CD14-positive monocyte (primary cell): ENCODE measurements around the gene ANK2. TPM values are rescaled to one million over a fixed set of nuclear protein-coding genes. Genes with fewer than 3 reads are reported as not detected.

ENCODE experiments used
- DNase-seq, 3 donors: peaks; one replicate each; pipeline ENCODE4 v3.0.0-alpha.2; 2011 to 2022
- H2AFZ ChIP-seq: 2 replicates; pipeline ENCODE4 v1.6.0; 2012; ENCODE audit warnings: mild to moderate bottlenecking, low read depth, low read length, inconsistent platforms; ENCODE audit not compliant: insufficient read depth, poor library complexity, severe bottlenecking
- H3K27ac ChIP-seq, 2 donors: 1 replicate in 1 of 2; 2 replicates in 1 of 2; pipeline ENCODE4 v1.5.1; 2012 to 2013; ENCODE audit warnings: low read length in 2 of 2, control low read depth in 1 of 2, inconsistent platforms in 1 of 2, low read depth in 1 of 2, mild to moderate bottlenecking in 1 of 2
- H3K27me3 ChIP-seq, 2 donors: one replicate each; pipeline versions ENCODE4 v1.6.0 to v1.6.1; 2011 to 2013; ENCODE audit warnings: low read length in 2 of 2; ENCODE audit not compliant: control insufficient read depth in 2 of 2, insufficient read depth in 2 of 2
- H3K36me3 ChIP-seq, 2 donors: replicated peaks in 1 of 2; 1 replicate in 1 of 2; 2 replicates in 1 of 2; pipeline versions ENCODE4 v1.5.1 to v1.6.1; 2012 to 2013; ENCODE audit warnings: low read length in 2 of 2, control low read depth in 1 of 2, inconsistent platforms in 1 of 2, mild to moderate bottlenecking in 1 of 2; ENCODE audit not compliant: insufficient read depth in 2 of 2, control insufficient read depth in 1 of 2
- H3K4me1 ChIP-seq, 2 donors: 1 replicate in 1 of 2; 2 replicates in 1 of 2; pipeline versions ENCODE4 v1.5.1 to v1.6.1; 2012 to 2013; ENCODE audit warnings: low read length in 2 of 2, control low read depth in 1 of 2, inconsistent platforms in 1 of 2, mild to moderate bottlenecking in 1 of 2, moderate library complexity in 1 of 2; ENCODE audit not compliant: insufficient read depth in 2 of 2, control insufficient read depth in 1 of 2
- H3K4me2 ChIP-seq: replicated peaks from 2 replicates; pipeline ENCODE3; 2012; ENCODE audit warnings: low read length, moderate library complexity, mild to moderate bottlenecking; ENCODE audit not compliant: poor library complexity, severe bottlenecking; ENCODE audit errors: extremely low read depth
- H3K4me3 ChIP-seq, 3 experiments: fragments of 200-600 bp in 1 of 3; sonication (generic) in 1 of 3; replicated peaks in 1 of 3; 1 replicate in 2 of 3; 2 replicates in 1 of 3; pipeline ENCODE4 v1.5.1; 2011 to 2013; ENCODE audit warnings: low read length in 3 of 3, mild to moderate bottlenecking in 3 of 3, control low read depth in 2 of 3, low read depth in 2 of 3, inconsistent platforms in 1 of 3, moderate library complexity in 1 of 3
- H3K79me2 ChIP-seq: 2 replicates; pipeline ENCODE4 v1.6.0; 2012; ENCODE audit warnings: mild to moderate bottlenecking, control low read depth, inconsistent platforms, low read length, moderate library complexity; ENCODE audit not compliant: insufficient read depth
- H3K9ac ChIP-seq: 2 replicates; pipeline ENCODE4 v1.6.0; 2017; ENCODE audit warnings: low read length, mild to moderate bottlenecking; ENCODE audit not compliant: insufficient read depth, poor library complexity, severe bottlenecking
- H3K9me3 ChIP-seq, 2 donors: replicated peaks in 1 of 2; 1 replicate in 1 of 2; 2 replicates in 1 of 2; pipeline versions ENCODE4 v1.5.1 to v1.6.1; 2012 to 2013; ENCODE audit warnings: low read length in 2 of 2, control low read depth in 1 of 2; ENCODE audit not compliant: control insufficient read depth in 1 of 2, insufficient read depth in 1 of 2
- H4K20me1 ChIP-seq: 2 replicates; pipeline ENCODE4 v1.6.0; 2012; ENCODE audit warnings: mild to moderate bottlenecking, low read length, control low read depth, moderate library complexity; ENCODE audit not compliant: insufficient read depth
- H3K27ac Mint-ChIP-seq, 7 donors: one replicate each; pipeline ENCODE4 v1.8.0; 2020; ENCODE audit warnings: mild to moderate bottlenecking in 7 of 7, mixed read lengths in 7 of 7, moderate library complexity in 6 of 7, inconsistent platforms in 2 of 7
- H3K27me3 Mint-ChIP-seq, 3 donors: one replicate each; pipeline ENCODE4 v1.8.0; 2021 to 2022; ENCODE audit warnings: low read depth in 3 of 3, mild to moderate bottlenecking in 3 of 3, mixed read lengths in 3 of 3, moderate library complexity in 3 of 3, inconsistent platforms in 1 of 3
- H3K36me3 Mint-ChIP-seq, 2 donors: one replicate each; pipeline ENCODE4 v1.8.0; 2020; ENCODE audit warnings: mixed read lengths in 2 of 2, inconsistent platforms in 1 of 2, mild to moderate bottlenecking in 1 of 2
- H3K4me1 Mint-ChIP-seq: one replicate; pipeline ENCODE4 v1.8.0; 2020; ENCODE audit warnings: mild to moderate bottlenecking, mixed read lengths
- H3K4me3 Mint-ChIP-seq, 2 donors: one replicate each; pipeline ENCODE4 v1.8.0; 2020; ENCODE audit warnings: mild to moderate bottlenecking in 2 of 2, mixed read lengths in 2 of 2, moderate library complexity in 1 of 2
- H3K9me3 Mint-ChIP-seq, 7 donors: one replicate each; pipeline ENCODE4 v1.8.0; 2020 to 2022; ENCODE audit warnings: mixed read lengths in 7 of 7, mild to moderate bottlenecking in 6 of 7, moderate library complexity in 6 of 7, inconsistent platforms in 2 of 7
- CTCF ChIP-seq: fragments of 200-600 bp; IDR thresholded peaks from one replicate; pipeline ENCODE4 v1.8.0; 2022; ENCODE audit warnings: antibody characterized with exemption, mild to moderate bottlenecking
- WGBS: methylation state at CpG from one replicate; pipeline ENCODE4 v1.1.5; 2013; ENCODE audit warnings: missing lambda C conversion rate; ENCODE audit not compliant: insufficient coverage; 5-methylcytosine and 5-hydroxymethylcytosine counted together
- intact Hi-C, 2 donors: fragments of 100-400 bp; cut with micrococcal nuclease; formaldehyde crosslinking; loops; one replicate each; pipeline versions ENCODE4 v1.15.0 to v1.15.1; 2023
- polyA plus RNA-seq, 3 donors: library from polyadenylated mRNA; depleted of rRNA in 1 of 3; unstranded in 2 of 3; stranded (reverse) in 1 of 3; fragments of 300-500 nt in 2 of 3; fragments of >200 nt in 1 of 3; fragmentation: Illumina TruSeq in 2 of 3; gene quantifications; 1 replicate in 2 of 3; 2 replicates in 1 of 3; pipeline ENCODE4 v1.2.3, GENCODE V29; 2012 to 2021

ANK2 gene
- polyA plus RNA-seq, 3 donors, result not detected

GRCh38 chr4:113409181-113409580 lies 359.7 kb downstream of the ANK2 start:
- Histone ChIP-seq H3K4me1 (no peaks in the 10 kb centered on the region), H3K79me2 (no peaks in the 10 kb centered on the region), H3K36me3 (no peaks in the 10 kb centered on the region), H3K4me3 (no peak overlapping the region), H3K27ac (no peak overlapping the region), H3K27me3 (no peaks in the 10 kb centered on the region), H3K9me3 (no peaks in the 10 kb centered on the region), H3K4me2 (no peak overlapping the region), H3K9ac (no peak overlapping the region), H4K20me1 (no peaks in the 10 kb centered on the region), H2AFZ (no peak overlapping the region)
- no peak for DNase-seq
- H3K4me3 Mint-ChIP-seq, result no peak overlapping the region
- 50% methylated on average over 2 of the region's 4 CpGs for WGBS
- H3K36me3 Mint-ChIP-seq, result no peaks in the 10 kb centered on the region
- no peak overlapping the region for H3K27ac Mint-ChIP-seq
- peaks cover 3 to 5% (median 3%) of the 10 kb centered on the region in 3 donors for H3K27me3 Mint-ChIP-seq
- H3K9me3 Mint-ChIP-seq, result no peaks in the 10 kb centered on the region
- TF ChIP-seq CTCF, result no peak
- intact Hi-C loops, result no loop called here
- no peaks in the 10 kb centered on the region for H3K4me1 Mint-ChIP-seq

- DNase-seq, result no peak
- H3K9me3 Mint-ChIP-seq, result peaks cover 0 to under 1% (median 0%) of the 10 kb centered on the region in 7 donors
- no peaks in the 10 kb centered on the region for H3K36me3 ChIP-seq
Measured at GRCh38 chr4:113410686-113411085, 361.2 kb downstream of the ANK2 start.

More at GRCh38 chr4:113410686-113411085, 361.2 kb downstream of the ANK2 start:
- Mint-ChIP-seq H3K27me3 (peaks cover 0 to 5% (median 3%) of the 10 kb centered on the region in 3 donors), H3K4me3 (no peak overlapping the region), H3K4me1 (no peaks in the 10 kb centered on the region), H3K27ac (no peak overlapping the region), H3K36me3 (no peaks in the 10 kb centered on the region)
- H2AFZ ChIP-seq, result no peak overlapping the region
- no peaks in the 10 kb centered on the region for H3K79me2 ChIP-seq
- no peak overlapping the region for H3K27ac ChIP-seq
- TF ChIP-seq CTCF, result no peak
- intact Hi-C loops, result no loop called here
- no peaks in the 10 kb centered on the region for H3K4me1 ChIP-seq
- no peak overlapping the region for H3K4me2 ChIP-seq
- H4K20me1 ChIP-seq, result no peaks in the 10 kb centered on the region
- no peak overlapping the region for H3K9ac ChIP-seq
- H3K4me3 ChIP-seq, result no peak overlapping the region
- no peaks in the 10 kb centered on the region for H3K9me3 ChIP-seq
- no peaks in the 10 kb centered on the region for H3K27me3 ChIP-seq
